Measurements from ENCODE around the gene MTMR3. TPM values are rescaled to one million over a fixed set of nuclear protein-coding genes. Genes with fewer than 3 reads are reported as not detected.

The MTMR3 gene
- total RNA-seq, 1 donor from 2014 or later: 41.0 TPM

DNA sequence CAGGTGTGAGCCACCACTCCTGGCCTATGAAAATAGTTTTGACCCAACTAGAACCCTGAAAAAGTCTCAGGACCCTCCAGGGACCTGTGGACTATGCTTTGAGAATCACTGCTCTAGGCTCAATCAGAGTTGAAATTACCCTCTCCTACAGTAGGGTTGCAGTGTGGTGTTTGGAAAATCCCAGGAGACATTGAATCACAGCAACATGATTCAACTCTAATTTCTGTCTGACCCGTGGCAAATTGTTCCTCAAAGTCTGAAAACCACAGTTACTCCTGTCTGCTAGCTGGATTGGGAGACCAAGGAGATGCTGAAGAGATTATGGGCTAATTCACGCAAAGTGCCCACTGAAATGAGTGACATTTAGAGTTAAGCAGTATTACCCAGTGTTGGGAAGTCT lies 5.4 kb upstream of the MTMR3 start:
- DNase-seq (ENCODE audit: low read depth): peak; percentile 54

DNA sequence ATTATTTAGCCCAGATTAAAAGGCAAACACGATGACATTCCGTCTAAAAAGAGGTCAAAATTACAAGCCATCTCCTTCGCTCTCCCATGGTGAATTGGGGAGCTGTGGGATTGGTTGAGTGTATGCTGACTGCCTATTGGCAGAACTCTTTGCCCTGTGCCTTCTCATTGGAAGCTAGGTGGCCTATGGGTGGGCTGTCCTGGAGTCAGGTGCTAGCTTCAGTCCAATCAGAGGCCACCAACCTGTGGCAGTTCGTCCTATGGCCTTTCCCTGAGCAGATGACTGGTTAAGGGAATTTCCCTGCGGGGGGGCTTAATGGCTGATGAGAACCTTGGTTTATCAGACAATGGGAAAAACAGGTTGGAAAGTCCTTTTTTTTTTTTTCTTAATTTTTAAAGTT lies 3.2 kb upstream of the MTMR3 start:
- Histone ChIP-seq H3K9me3 (ENCODE audit: insufficient read depth, low read depth, low read length) (no peaks in the 10 kb centered on the region), H3K9ac (ENCODE audit: low read length) (no peak overlapping the region), H3K27me3 (ENCODE audit: insufficient read depth, low read length) (no peaks in the 10 kb centered on the region), H3K79me2 (ENCODE audit: insufficient read depth, low read length) (peaks cover 17% of the 10 kb centered on the region), H3K27ac (ENCODE audit: low read depth, low read length) (no peak overlapping the region), H3K4me3 (ENCODE audit: insufficient read depth, low read depth, low read length) (no peak overlapping the region), H3K4me1 (ENCODE audit: insufficient read depth, low read length) (peaks cover 4% of the 10 kb centered on the region), H2AFZ (ENCODE audit: low read depth, low read length) (no peak overlapping the region), H3K36me3 (ENCODE audit: insufficient read depth, low read length) (no peaks in the 10 kb centered on the region), H4K20me1 (ENCODE audit: insufficient read depth, low read length) (peaks cover 13% of the 10 kb centered on the region), H3K4me2 (ENCODE audit: low read length) (no peak overlapping the region)
- no peak for DNase-seq (ENCODE audit: low read depth)
- Mint-ChIP-seq H3K4me1 (ENCODE audit: low read depth, unreplicated experiment) (peaks cover 4% of the 10 kb centered on the region), H3K36me3 (ENCODE audit: low read depth, unreplicated experiment) (no peaks in the 10 kb centered on the region), H3K27ac (ENCODE audit: unreplicated experiment) (no peak overlapping the region), H3K9me3 (ENCODE audit: unreplicated experiment) (no peaks in the 10 kb centered on the region), H3K4me3 (ENCODE audit: unreplicated experiment) (no peak overlapping the region), H3K27me3 (ENCODE audit: low read depth, unreplicated experiment) (no peaks in the 10 kb centered on the region)
- FAIRE-seq: no peak
- TF ChIP-seq, protein P1, sequence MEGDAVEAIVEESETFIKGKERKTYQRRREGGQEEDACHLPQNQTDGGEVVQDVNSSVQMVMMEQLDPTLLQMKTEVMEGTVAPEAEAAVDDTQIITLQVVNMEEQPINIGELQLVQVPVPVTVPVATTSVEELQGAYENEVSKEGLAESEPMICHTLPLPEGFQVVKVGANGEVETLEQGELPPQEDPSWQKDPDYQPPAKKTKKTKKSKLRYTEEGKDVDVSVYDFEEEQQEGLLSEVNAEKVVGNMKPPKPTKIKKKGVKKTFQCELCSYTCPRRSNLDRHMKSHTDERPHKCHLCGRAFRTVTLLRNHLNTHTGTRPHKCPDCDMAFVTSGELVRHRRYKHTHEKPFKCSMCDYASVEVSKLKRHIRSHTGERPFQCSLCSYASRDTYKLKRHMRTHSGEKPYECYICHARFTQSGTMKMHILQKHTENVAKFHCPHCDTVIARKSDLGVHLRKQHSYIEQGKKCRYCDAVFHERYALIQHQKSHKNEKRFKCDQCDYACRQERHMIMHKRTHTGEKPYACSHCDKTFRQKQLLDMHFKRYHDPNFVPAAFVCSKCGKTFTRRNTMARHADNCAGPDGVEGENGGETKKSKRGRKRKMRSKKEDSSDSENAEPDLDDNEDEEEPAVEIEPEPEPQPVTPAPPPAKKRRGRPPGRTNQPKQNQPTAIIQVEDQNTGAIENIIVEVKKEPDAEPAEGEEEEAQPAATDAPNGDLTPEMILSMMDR (IDR thresholded peaks at IDR 0.05; ENCODE audit: insufficient read depth, low read depth, low read length): no peak
- no peak for TF ChIP-seq EZH2 (IDR thresholded peaks at IDR 0.05; ENCODE audit: insufficient read depth, low read length)

More for the DNA sequence above, 5.4 kb upstream of the MTMR3 start:
- Histone ChIP-seq H3K27me3 (ENCODE audit: insufficient read depth, low read length) (no peaks in the 10 kb centered on the region), H3K9ac (ENCODE audit: low read length) (no peak overlapping the region), H3K79me2 (ENCODE audit: insufficient read depth, low read length) (no peaks in the 10 kb centered on the region), H3K9me3 (ENCODE audit: insufficient read depth, low read depth, low read length) (no peaks in the 10 kb centered on the region), H4K20me1 (ENCODE audit: insufficient read depth, low read length) (no peaks in the 10 kb centered on the region), H3K36me3 (ENCODE audit: insufficient read depth, low read length) (no peaks in the 10 kb centered on the region), H3K4me2 (ENCODE audit: low read length) (no peak overlapping the region), H3K27ac (ENCODE audit: low read depth, low read length) (no peak overlapping the region), H3K4me1 (ENCODE audit: insufficient read depth, low read length) (no peaks in the 10 kb centered on the region), H3K4me3 (ENCODE audit: insufficient read depth, low read depth, low read length) (no peak overlapping the region), H2AFZ (ENCODE audit: low read depth, low read length) (no peak overlapping the region)
- no peak overlapping the region for H3K4me3 Mint-ChIP-seq (ENCODE audit: unreplicated experiment)
- peak; percentile 34 for FAIRE-seq
- no peaks in the 10 kb centered on the region for H3K27me3 Mint-ChIP-seq (ENCODE audit: low read depth, unreplicated experiment)
- H3K36me3 Mint-ChIP-seq (ENCODE audit: low read depth, unreplicated experiment): no peaks in the 10 kb centered on the region
- peaks cover 4% of the 10 kb centered on the region for H3K4me1 Mint-ChIP-seq (ENCODE audit: low read depth, unreplicated experiment)
- TF ChIP-seq, protein P1 (IDR thresholded peaks at IDR 0.05; ENCODE audit: insufficient read depth, low read depth, low read length): no peak
- TF ChIP-seq EZH2 (IDR thresholded peaks at IDR 0.05; ENCODE audit: insufficient read depth, low read length): no peak
- no peaks in the 10 kb centered on the region for H3K9me3 Mint-ChIP-seq (ENCODE audit: unreplicated experiment)
- H3K27ac Mint-ChIP-seq (ENCODE audit: unreplicated experiment): no peak overlapping the region

DNA sequence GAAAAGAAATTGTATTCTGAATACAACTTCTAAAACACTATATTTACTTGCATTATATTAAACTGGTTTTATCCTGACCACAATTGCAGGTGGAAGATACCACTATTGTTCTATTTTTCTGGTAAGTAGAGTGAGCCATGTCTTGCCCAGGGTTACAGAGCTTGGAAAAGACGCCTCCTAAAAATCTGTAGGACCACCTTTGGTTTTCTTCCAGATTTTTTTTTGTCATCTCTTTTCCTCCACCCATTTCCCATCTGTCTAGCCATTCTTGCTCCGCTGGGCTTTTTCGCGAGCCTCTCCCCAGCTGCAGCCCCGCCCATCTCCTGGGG lies 294 bp upstream of the MTMR3 start:
- no peak for FAIRE-seq

More for the DNA sequence above, 294 bp upstream of the MTMR3 start:
- Histone ChIP-seq H3K27me3 (ENCODE audit: insufficient read depth, low read length) (no peaks in the 10 kb centered on the region), H3K36me3 (ENCODE audit: insufficient read depth, low read length) (no peaks in the 10 kb centered on the region), H3K4me3 (ENCODE audit: insufficient read depth, low read depth, low read length) (peak overlapping the region; percentile 76), H3K4me2 (ENCODE audit: low read length) (peak overlapping the region; percentile 88), H3K79me2 (ENCODE audit: insufficient read depth, low read length) (peaks cover 46% of the 10 kb centered on the region), H3K4me1 (ENCODE audit: insufficient read depth, low read length) (peaks cover 4% of the 10 kb centered on the region), H2AFZ (ENCODE audit: low read depth, low read length) (no peak overlapping the region), H3K9ac (ENCODE audit: low read length) (no peak overlapping the region), H4K20me1 (ENCODE audit: insufficient read depth, low read length) (peaks cover 41% of the 10 kb centered on the region), H3K27ac (ENCODE audit: low read depth, low read length) (no peak overlapping the region), H3K9me3 (ENCODE audit: insufficient read depth, low read depth, low read length) (no peaks in the 10 kb centered on the region)
- Mint-ChIP-seq H3K4me3 (ENCODE audit: unreplicated experiment) (no peak overlapping the region), H3K36me3 (ENCODE audit: low read depth, unreplicated experiment) (no peaks in the 10 kb centered on the region), H3K27ac (ENCODE audit: unreplicated experiment) (no peak overlapping the region), H3K4me1 (ENCODE audit: low read depth, unreplicated experiment) (peaks cover 4% of the 10 kb centered on the region), H3K9me3 (ENCODE audit: unreplicated experiment) (no peaks in the 10 kb centered on the region), H3K27me3 (ENCODE audit: low read depth, unreplicated experiment) (no peaks in the 10 kb centered on the region)
- DNase-seq (ENCODE audit: low read depth): no peak
- TF ChIP-seq, protein P1 (IDR thresholded peaks at IDR 0.05; ENCODE audit: insufficient read depth, low read depth, low read length): no peak
- no peak for TF ChIP-seq EZH2 (IDR thresholded peaks at IDR 0.05; ENCODE audit: insufficient read depth, low read length)
